ENCODE measurements around the gene INPP1. TPM values are rescaled to one million over a fixed set of nuclear protein-coding genes. Genes with fewer than 3 reads are reported as not detected.
"Not testable (repeated sequence)": the region's sequence is repeated elsewhere in the genome, so short reads cannot be mapped to it uniquely, and the experiment has no call there.

Gene INPP1
- total RNA-seq, 1 donor from 2014 or later = 11.3 TPM

GRCh38 chr2:190354003-190354690 lies 10.8 kb downstream of the INPP1 start:
- TF ChIP-seq CTCF (IDR thresholded peaks at IDR 0.05; ENCODE audit: insufficient read depth, low read depth, low read length) (no peak), EZH2 (IDR thresholded peaks at IDR 0.05; ENCODE audit: insufficient read depth, low read length) (no peak)
- Histone ChIP-seq H3K79me2 (ENCODE audit: insufficient read depth, low read length) (no peaks in the 10 kb centered on the region), H3K4me3 (ENCODE audit: insufficient read depth, low read depth, low read length) (no peak overlapping the region), H3K4me1 (ENCODE audit: insufficient read depth, low read length) (no peaks in the 10 kb centered on the region), H3K27me3 (ENCODE audit: insufficient read depth, low read length) (no peaks in the 10 kb centered on the region), H4K20me1 (ENCODE audit: insufficient read depth, low read length) (no peaks in the 10 kb centered on the region), H3K9ac (ENCODE audit: low read length) (no peak overlapping the region), H2AFZ (ENCODE audit: low read depth, low read length) (no peak overlapping the region), H3K27ac (ENCODE audit: low read depth, low read length) (no peak overlapping the region), H3K36me3 (ENCODE audit: insufficient read depth, low read length) (no peaks in the 10 kb centered on the region), H3K9me3 (ENCODE audit: insufficient read depth, low read depth, low read length) (no peaks in the 10 kb centered on the region), H3K4me2 (ENCODE audit: low read length) (no peak overlapping the region)
- no peak overlapping the region for H3K27ac Mint-ChIP-seq (ENCODE audit: unreplicated experiment)
- DNase-seq (ENCODE audit: low read depth) (no peak), FAIRE-seq (no peak)
- H3K4me3 Mint-ChIP-seq (ENCODE audit: unreplicated experiment) = no peak overlapping the region
- no peaks in the 10 kb centered on the region for H3K36me3 Mint-ChIP-seq (ENCODE audit: low read depth, unreplicated experiment)
- no peaks in the 10 kb centered on the region for H3K27me3 Mint-ChIP-seq (ENCODE audit: low read depth, unreplicated experiment)
- H3K9me3 Mint-ChIP-seq (ENCODE audit: unreplicated experiment) = no peaks in the 10 kb centered on the region
- H3K4me1 Mint-ChIP-seq (ENCODE audit: low read depth, unreplicated experiment) = no peaks in the 10 kb centered on the region

GRCh38 chr2:190355968-190356644 lies 12.7 kb downstream of the INPP1 start:
- H3K4me1 ChIP-seq (ENCODE audit: insufficient read depth, low read length) = no peaks in the 10 kb centered on the region
- H3K79me2 ChIP-seq (ENCODE audit: insufficient read depth, low read length) = no peaks in the 10 kb centered on the region
- no peaks in the 10 kb centered on the region for H3K27me3 Mint-ChIP-seq (ENCODE audit: low read depth, unreplicated experiment)
- H3K4me3 Mint-ChIP-seq (ENCODE audit: unreplicated experiment) = no peak overlapping the region
- H3K4me2 ChIP-seq (ENCODE audit: low read length) = no peak overlapping the region
- peaks cover 7% of the 10 kb centered on the region for H3K4me1 Mint-ChIP-seq (ENCODE audit: low read depth, unreplicated experiment)
- no peak overlapping the region for H3K4me3 ChIP-seq (ENCODE audit: insufficient read depth, low read depth, low read length)
- no peak overlapping the region for H3K27ac ChIP-seq (ENCODE audit: low read depth, low read length)
- no peak overlapping the region for H2AFZ ChIP-seq (ENCODE audit: low read depth, low read length)
- H3K36me3 Mint-ChIP-seq (ENCODE audit: low read depth, unreplicated experiment) = no peaks in the 10 kb centered on the region
- FAIRE-seq (no peak), DNase-seq (ENCODE audit: low read depth) (no peak)
- H3K27me3 ChIP-seq (ENCODE audit: insufficient read depth, low read length) = no peaks in the 10 kb centered on the region
- H3K27ac Mint-ChIP-seq (ENCODE audit: unreplicated experiment) = no peak overlapping the region
- H3K9me3 ChIP-seq (ENCODE audit: insufficient read depth, low read depth, low read length) = no peaks in the 10 kb centered on the region
- no peaks in the 10 kb centered on the region for H4K20me1 ChIP-seq (ENCODE audit: insufficient read depth, low read length)
- no peak overlapping the region for H3K9ac ChIP-seq (ENCODE audit: low read length)
- no peaks in the 10 kb centered on the region for H3K36me3 ChIP-seq (ENCODE audit: insufficient read depth, low read length)
- no peaks in the 10 kb centered on the region for H3K9me3 Mint-ChIP-seq (ENCODE audit: unreplicated experiment)
- TF ChIP-seq CTCF (IDR thresholded peaks at IDR 0.05; ENCODE audit: insufficient read depth, low read depth, low read length) (no peak), EZH2 (IDR thresholded peaks at IDR 0.05; ENCODE audit: insufficient read depth, low read length) (no peak)

- H3K27ac Mint-ChIP-seq (ENCODE audit: unreplicated experiment) = no peak overlapping the region
- Histone ChIP-seq H3K9ac (ENCODE audit: low read length) (no peak overlapping the region), H3K27ac (ENCODE audit: low read depth, low read length) (no peak overlapping the region), H3K79me2 (ENCODE audit: insufficient read depth, low read length) (no peaks in the 10 kb centered on the region), H3K27me3 (ENCODE audit: insufficient read depth, low read length) (no peaks in the 10 kb centered on the region), H3K4me3 (ENCODE audit: insufficient read depth, low read depth, low read length) (no peak overlapping the region), H2AFZ (ENCODE audit: low read depth, low read length) (no peak overlapping the region), H3K36me3 (ENCODE audit: insufficient read depth, low read length) (no peaks in the 10 kb centered on the region), H3K4me1 (ENCODE audit: insufficient read depth, low read length) (no peaks in the 10 kb centered on the region), H4K20me1 (ENCODE audit: insufficient read depth, low read length) (no peaks in the 10 kb centered on the region), H3K9me3 (ENCODE audit: insufficient read depth, low read depth, low read length) (no peaks in the 10 kb centered on the region), H3K4me2 (ENCODE audit: low read length) (no peak overlapping the region)
- H3K4me1 Mint-ChIP-seq (ENCODE audit: low read depth, unreplicated experiment) = peaks cover 7% of the 10 kb centered on the region
- no peak overlapping the region for H3K4me3 Mint-ChIP-seq (ENCODE audit: unreplicated experiment)
- no peaks in the 10 kb centered on the region for H3K27me3 Mint-ChIP-seq (ENCODE audit: low read depth, unreplicated experiment)
- no peaks in the 10 kb centered on the region for H3K36me3 Mint-ChIP-seq (ENCODE audit: low read depth, unreplicated experiment)
- DNase-seq (ENCODE audit: low read depth) (no peak), FAIRE-seq (no peak)
- TF ChIP-seq EZH2 (IDR thresholded peaks at IDR 0.05; ENCODE audit: insufficient read depth, low read length) (no peak), CTCF (IDR thresholded peaks at IDR 0.05; ENCODE audit: insufficient read depth, low read depth, low read length) (no peak)
- H3K9me3 Mint-ChIP-seq (ENCODE audit: unreplicated experiment) = no peaks in the 10 kb centered on the region
Measured at GRCh38 chr2:190357600-190357999, 14.2 kb downstream of the INPP1 start.

- not testable (repeated sequence) for H3K4me2 ChIP-seq (ENCODE audit: low read length); H3K27ac Mint-ChIP-seq (ENCODE audit: unreplicated experiment); H4K20me1 ChIP-seq (ENCODE audit: insufficient read depth, low read length); H3K4me1 ChIP-seq (ENCODE audit: insufficient read depth, low read length); H3K79me2 ChIP-seq (ENCODE audit: insufficient read depth, low read length); H3K27me3 Mint-ChIP-seq (ENCODE audit: low read depth, unreplicated experiment); FAIRE-seq; H3K9ac ChIP-seq (ENCODE audit: low read length); DNase-seq (ENCODE audit: low read depth); H3K27me3 ChIP-seq (ENCODE audit: insufficient read depth, low read length); H3K4me3 Mint-ChIP-seq (ENCODE audit: unreplicated experiment); H3K9me3 ChIP-seq (ENCODE audit: insufficient read depth, low read depth, low read length); H3K4me3 ChIP-seq (ENCODE audit: insufficient read depth, low read depth, low read length); H3K36me3 Mint-ChIP-seq (ENCODE audit: low read depth, unreplicated experiment); H2AFZ ChIP-seq (ENCODE audit: low read depth, low read length); H3K9me3 Mint-ChIP-seq (ENCODE audit: unreplicated experiment); H3K36me3 ChIP-seq (ENCODE audit: insufficient read depth, low read length); H3K27ac ChIP-seq (ENCODE audit: low read depth, low read length); H3K4me1 Mint-ChIP-seq (ENCODE audit: low read depth, unreplicated experiment)
Measured at GRCh38 chr2:190358655-190359448, 15.5 kb downstream of the INPP1 start.
